ENCODE measurements around the gene SERINC4. TPM values are rescaled to one million over a fixed set of nuclear protein-coding genes. Genes with fewer than 3 reads are reported as not detected.

The SERINC4 gene
- total RNA-seq, 6 donors from 2014 or later: 0.34 TPM; not detected in 5

DNA sequence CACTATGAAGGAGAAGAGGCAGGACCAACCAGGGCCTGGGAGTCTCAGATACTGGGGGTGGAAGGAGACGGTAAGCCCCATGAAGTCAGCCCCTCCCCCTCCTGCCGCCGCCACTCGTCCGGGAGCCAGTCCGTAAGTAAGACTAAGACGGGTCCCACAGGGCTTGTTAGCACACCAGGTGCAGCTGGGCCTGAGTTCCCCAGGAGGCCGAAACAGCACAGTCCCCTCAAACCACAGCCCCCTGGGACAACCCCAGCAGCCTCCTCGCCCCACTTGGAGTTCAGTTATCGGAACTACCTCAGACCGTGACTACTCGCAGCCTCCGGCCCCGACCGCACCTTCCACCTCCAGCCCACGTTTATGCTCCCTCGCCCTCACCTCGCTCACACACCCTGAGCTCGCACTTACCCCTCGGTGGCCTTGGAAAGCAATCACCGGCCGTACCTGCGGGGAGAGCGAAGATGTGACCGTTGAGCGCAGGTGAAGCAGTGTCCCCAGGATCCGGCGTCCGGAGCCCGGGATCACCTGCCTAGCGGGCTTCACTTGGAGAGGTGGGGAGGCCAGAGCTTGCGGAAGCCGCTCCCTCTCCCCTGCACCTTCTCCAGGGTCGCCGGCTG, 23.8 kb downstream of the SERINC4 start:
- peaks cover 15 to 31% (median 21%) of the 10 kb centered on the region in 4 donors for H3K36me3 ChIP-seq
- peak; percentile 48 to 85 for DNase-seq
- peaks cover 12 to 23% (median 14%) of the 10 kb centered on the region in 4 donors for H3K4me1 ChIP-seq
- peak overlapping the region; percentile 89 to 93 (median 92) for H3K27ac ChIP-seq
- TF ChIP-seq EP300 (IDR thresholded peaks at IDR 0.05) (no peak), POLR2A (IDR thresholded peaks at IDR 0.05) (no peak), POLR2AphosphoS5 (IDR thresholded peaks at IDR 0.05) (no peak)
- TF ChIP-seq, protein P1, sequence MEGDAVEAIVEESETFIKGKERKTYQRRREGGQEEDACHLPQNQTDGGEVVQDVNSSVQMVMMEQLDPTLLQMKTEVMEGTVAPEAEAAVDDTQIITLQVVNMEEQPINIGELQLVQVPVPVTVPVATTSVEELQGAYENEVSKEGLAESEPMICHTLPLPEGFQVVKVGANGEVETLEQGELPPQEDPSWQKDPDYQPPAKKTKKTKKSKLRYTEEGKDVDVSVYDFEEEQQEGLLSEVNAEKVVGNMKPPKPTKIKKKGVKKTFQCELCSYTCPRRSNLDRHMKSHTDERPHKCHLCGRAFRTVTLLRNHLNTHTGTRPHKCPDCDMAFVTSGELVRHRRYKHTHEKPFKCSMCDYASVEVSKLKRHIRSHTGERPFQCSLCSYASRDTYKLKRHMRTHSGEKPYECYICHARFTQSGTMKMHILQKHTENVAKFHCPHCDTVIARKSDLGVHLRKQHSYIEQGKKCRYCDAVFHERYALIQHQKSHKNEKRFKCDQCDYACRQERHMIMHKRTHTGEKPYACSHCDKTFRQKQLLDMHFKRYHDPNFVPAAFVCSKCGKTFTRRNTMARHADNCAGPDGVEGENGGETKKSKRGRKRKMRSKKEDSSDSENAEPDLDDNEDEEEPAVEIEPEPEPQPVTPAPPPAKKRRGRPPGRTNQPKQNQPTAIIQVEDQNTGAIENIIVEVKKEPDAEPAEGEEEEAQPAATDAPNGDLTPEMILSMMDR (IDR thresholded peaks at IDR 0.05): peak in 1 of 6 experiments; percentile 5
- peak overlapping the region; percentile 65 to 86 (median 70) for H3K4me3 ChIP-seq
- H3K27me3 ChIP-seq: no peaks in the 10 kb centered on the region
- no peaks in the 10 kb centered on the region for H3K9me3 ChIP-seq
- 41 to 55% methylated on average over 27 to 35 of the region's 35 CpGs for WGBS, 2 donors
- peak; percentile 5 to 42 for ATAC-seq (ENCODE audit: low FRiP score in 2 of 2)

DNA sequence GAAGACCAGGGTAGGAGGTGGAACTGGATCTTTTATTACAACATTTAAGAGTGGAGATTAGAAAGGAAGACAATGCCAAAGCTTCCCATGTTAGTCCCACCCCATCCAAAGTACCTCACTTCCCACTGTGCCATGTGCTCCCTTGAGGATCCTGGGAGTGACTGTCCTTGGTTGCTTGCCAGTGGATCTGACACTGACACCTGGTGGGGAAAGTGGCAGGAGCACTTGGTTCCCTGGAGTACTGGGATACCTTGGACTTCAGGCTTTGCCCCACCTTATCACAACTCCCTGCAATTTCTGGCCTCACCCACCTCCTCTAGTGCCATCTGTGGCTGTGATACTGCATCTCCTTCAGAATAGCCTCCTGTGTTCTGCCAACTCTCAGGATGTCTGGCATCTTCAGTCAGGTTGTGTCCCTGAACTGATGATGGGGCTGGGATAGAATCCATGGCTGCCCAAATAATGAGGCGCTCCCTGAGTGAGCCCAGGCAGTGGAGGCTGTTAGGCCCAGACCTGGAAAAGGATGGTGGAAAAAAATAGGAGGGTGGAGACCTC, 24.5 kb downstream of the SERINC4 start:
- Histone ChIP-seq H3K27me3 (no peaks in the 10 kb centered on the region), H3K36me3 (peaks cover 15 to 38% (median 28%) of the 10 kb centered on the region in 4 donors), H3K4me3 (peak overlapping the region in 3 of 4 donors; percentile 66 to 86 (median 73)), H3K27ac (peak overlapping the region; percentile 89 to 93 (median 92)), H3K9me3 (no peaks in the 10 kb centered on the region), H3K4me1 (peaks cover 12 to 23% (median 15%) of the 10 kb centered on the region in 4 donors)
- no peak for ATAC-seq (ENCODE audit: low FRiP score in 2 of 2)
- WGBS, 2 donors: 100% methylated on average over 1 of the region's 1 CpG
- peak in 1 of 2 donors; percentile 56 for DNase-seq
- TF ChIP-seq, protein P1 (IDR thresholded peaks at IDR 0.05): peak in 2 of 6 experiments; percentile 17 to 23
- peak in 1 of 2 donors; percentile 7 for TF ChIP-seq POLR2AphosphoS5 (IDR thresholded peaks at IDR 0.05)
- TF ChIP-seq POLR2A (IDR thresholded peaks at IDR 0.05): no peak

DNA sequence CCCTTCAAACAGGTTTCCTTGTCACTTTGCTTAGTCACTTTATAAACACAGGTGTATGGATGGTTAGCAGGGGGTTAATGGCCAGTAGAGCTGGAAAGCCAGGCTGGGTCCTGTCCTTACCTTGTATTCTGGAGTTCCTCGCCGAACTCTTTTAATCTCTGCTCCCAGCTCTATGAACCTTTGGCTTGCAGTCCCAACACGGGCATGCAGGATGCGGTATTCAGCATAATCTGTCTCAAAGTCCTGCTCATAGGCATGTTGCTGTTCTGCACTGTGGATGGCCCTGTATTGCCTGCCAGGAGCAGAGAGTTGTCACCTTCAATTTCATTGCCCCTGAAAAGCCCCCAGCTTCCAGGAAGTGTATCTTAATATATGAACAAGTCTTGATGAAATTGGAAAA, 26.0 kb downstream of the SERINC4 start:
- DNase-seq: no peak
- no peak for TF ChIP-seq POLR2AphosphoS5 (IDR thresholded peaks at IDR 0.05)
- TF ChIP-seq, protein P1 (IDR thresholded peaks at IDR 0.05): no peak
- no peak for TF ChIP-seq POLR2A (IDR thresholded peaks at IDR 0.05)
- Histone ChIP-seq H3K36me3 (peaks cover 15 to 52% (median 41%) of the 10 kb centered on the region in 4 donors), H3K4me1 (peaks cover 12 to 23% (median 15%) of the 10 kb centered on the region in 4 donors), H3K27me3 (no peaks in the 10 kb centered on the region), H3K27ac (peak overlapping the region in 2 of 4 donors; percentile 15 to 93), H3K9me3 (no peaks in the 10 kb centered on the region), H3K4me3 (no peak overlapping the region)
- WGBS, 2 donors: 83 to 93% methylated on average over 4 of the region's 4 CpGs
- ATAC-seq (ENCODE audit: low FRiP score in 2 of 2): no peak

DNA sequence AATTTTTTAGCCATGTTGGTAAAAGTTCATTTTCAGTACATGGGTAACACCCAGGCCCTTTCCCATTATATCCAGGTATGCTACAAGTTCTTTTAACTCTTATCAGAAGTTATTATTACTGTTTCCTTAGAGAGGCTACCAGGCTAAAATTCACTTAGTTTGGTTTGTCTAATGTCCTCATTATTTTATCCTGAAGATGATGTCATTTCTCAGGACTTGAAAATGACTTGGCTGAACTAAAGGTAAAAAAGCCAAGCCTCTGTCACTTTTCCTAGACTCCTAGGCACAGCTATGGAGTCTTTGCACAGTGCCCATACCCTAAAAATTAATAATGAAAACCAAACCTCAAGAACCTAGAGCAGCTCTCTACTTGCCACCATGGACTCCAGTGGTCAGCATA, 27.4 kb downstream of the SERINC4 start:
- Histone ChIP-seq H3K9me3 (no peaks in the 10 kb centered on the region), H3K36me3 (peaks cover 19 to 66% (median 54%) of the 10 kb centered on the region in 4 donors), H3K27me3 (no peaks in the 10 kb centered on the region), H3K4me3 (no peak overlapping the region), H3K27ac (peak overlapping the region in 3 of 4 donors; percentile 36 to 65 (median 48)), H3K4me1 (peaks cover 7 to 18% (median 10%) of the 10 kb centered on the region in 4 donors)
- no peak for DNase-seq
- no peak for ATAC-seq (ENCODE audit: low FRiP score in 2 of 2)
- no peak for TF ChIP-seq POLR2A (IDR thresholded peaks at IDR 0.05)
- no peak for TF ChIP-seq EP300 (IDR thresholded peaks at IDR 0.05)
- TF ChIP-seq POLR2AphosphoS5 (IDR thresholded peaks at IDR 0.05): no peak
- TF ChIP-seq, protein P1 (IDR thresholded peaks at IDR 0.05): no peak
